Loucy (cell line): ENCODE measurements around the gene ATXN7L1.

Source experiments
- H2AFZ ChIP-seq: fragments of 200-600 bp; sonication (generic); 2 replicates; pipeline ENCODE4 v1.6.0; 2016; ENCODE audit warnings: antibody characterized with exemption, mild to moderate bottlenecking, low read length, moderate library complexity
- H3F3A ChIP-seq: fragments of 200-600 bp; 2 replicates; pipeline ENCODE4 v1.6.0; 2016; ENCODE audit warnings: antibody characterized with exemption, low read depth, mild to moderate bottlenecking
- H3K27me3 ChIP-seq: fragments of 200-600 bp; sonication (generic); 2 replicates; pipeline ENCODE4 v1.6.1; 2014; ENCODE audit warnings: low read length, mild to moderate bottlenecking; ENCODE audit not compliant: insufficient read depth, poor library complexity, severe bottlenecking
- H3K36me3 ChIP-seq: fragments of 200-600 bp; sonication (generic); 2 replicates; pipeline ENCODE4 v1.6.1; 2016; ENCODE audit warnings: low read length; ENCODE audit not compliant: insufficient read depth
- H3K4me1 ChIP-seq: fragments of 200-600 bp; sonication (generic); 2 replicates; pipeline ENCODE4 v1.5.1; 2014; ENCODE audit warnings: low read length, mild to moderate bottlenecking; ENCODE audit not compliant: insufficient read depth, poor library complexity, severe bottlenecking
- H3K4me2 ChIP-seq: fragments of 200-600 bp; sonication (generic); 2 replicates; pipeline ENCODE4 v1.6.0; 2014; ENCODE audit warnings: antibody characterized with exemption, low read length, low read depth, mild to moderate bottlenecking; ENCODE audit not compliant: poor library complexity, severe bottlenecking
- H3K4me3 ChIP-seq: fragments of 200-600 bp; sonication (generic); 2 replicates; pipeline ENCODE4 v1.5.1; 2014; ENCODE audit warnings: low read length, mild to moderate bottlenecking, mixed read lengths; ENCODE audit not compliant: poor library complexity, severe bottlenecking
- H3K79me2 ChIP-seq: fragments of 200-600 bp; sonication (generic); 2 replicates; pipeline ENCODE4 v1.6.1; 2014; ENCODE audit warnings: low read length; ENCODE audit not compliant: insufficient read depth
- H3K9ac ChIP-seq: fragments of 200-600 bp; sonication (generic); 2 replicates; pipeline ENCODE4 v1.6.0; 2014; ENCODE audit warnings: mild to moderate bottlenecking, low read depth, low read length, moderate library complexity; ENCODE audit not compliant: poor library complexity, severe bottlenecking
- H3K9me2 ChIP-seq: fragments of 200-600 bp; sonication (generic); replicated peaks from 2 replicates; pipeline ENCODE4 v1.6.1; 2016; ENCODE audit warnings: low read depth, low read length, mixed read lengths
- H3K9me3 ChIP-seq: fragments of 200-600 bp; sonication (generic); 2 replicates; pipeline ENCODE4 v1.6.1; 2014; ENCODE audit warnings: mild to moderate bottlenecking, antibody characterized with exemption, low read length, low read depth; ENCODE audit not compliant: insufficient read depth
- H4K20me1 ChIP-seq: fragments of 200-600 bp; sonication (generic); 2 replicates; pipeline ENCODE4 v1.6.0; 2014; ENCODE audit warnings: antibody characterized with exemption, low read length, mild to moderate bottlenecking; ENCODE audit not compliant: insufficient read depth, poor library complexity, severe bottlenecking
- EZH2phosphoT487 ChIP-seq: fragments of 200-600 bp; IDR thresholded peaks from 2 replicates; pipeline ENCODE4 v1.6.1; 2018; ENCODE audit warnings: antibody characterized with exemption, mild to moderate bottlenecking, moderate library complexity, borderline replicate concordance
- TF ChIP-seq, protein P1 (sequence below): fragments of 200-600 bp; sonication (generic); conservative IDR thresholded peaks from 2 replicates; pipeline ENCODE4 v1.5.1; 2014; ENCODE audit warnings: mild to moderate bottlenecking, antibody characterized with exemption, low read length

Gene ATXN7L1

DNA sequence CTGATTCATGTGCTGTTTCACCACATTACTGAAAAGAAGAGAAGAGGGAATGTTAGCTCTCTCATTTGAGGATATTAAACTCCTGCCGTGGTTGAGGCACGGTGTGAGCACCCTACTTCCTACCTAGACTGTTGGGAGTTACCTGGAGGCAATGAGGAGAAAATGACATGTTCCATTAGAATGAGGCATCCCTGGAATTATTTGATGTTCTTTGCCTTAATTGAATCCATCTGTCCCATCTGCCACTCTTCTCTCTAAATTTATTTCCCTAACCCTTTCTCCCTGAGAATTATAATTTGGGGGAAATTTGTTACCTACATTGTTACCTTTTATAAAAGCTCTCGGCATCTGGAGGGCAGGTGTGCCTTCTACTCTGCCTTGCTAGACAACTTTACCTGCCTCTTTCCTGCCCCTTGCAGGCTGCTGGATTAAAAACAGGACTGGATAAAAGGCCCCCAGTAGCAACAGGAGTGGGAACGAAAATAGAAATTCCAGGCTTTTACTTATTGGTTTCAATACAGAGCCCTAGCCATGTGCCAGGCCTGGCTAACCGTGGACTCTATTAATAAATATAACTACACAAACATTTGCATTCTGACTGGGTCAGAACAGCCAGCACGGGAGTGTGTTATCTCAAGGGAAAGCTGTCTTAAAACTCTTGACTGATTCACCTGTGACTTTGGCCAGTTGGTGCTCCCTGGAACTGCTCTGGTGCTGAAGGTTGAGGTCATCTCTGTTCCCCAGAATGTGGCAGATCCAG is 4.4 kb upstream of the ATXN7L1 start:
- no peaks in the 10 kb centered on the region for H4K20me1 ChIP-seq
- peaks cover 4% of the 10 kb centered on the region for H3K4me1 ChIP-seq
- H3K9me3 ChIP-seq = no peaks in the 10 kb centered on the region
- TF ChIP-seq, protein P1, sequence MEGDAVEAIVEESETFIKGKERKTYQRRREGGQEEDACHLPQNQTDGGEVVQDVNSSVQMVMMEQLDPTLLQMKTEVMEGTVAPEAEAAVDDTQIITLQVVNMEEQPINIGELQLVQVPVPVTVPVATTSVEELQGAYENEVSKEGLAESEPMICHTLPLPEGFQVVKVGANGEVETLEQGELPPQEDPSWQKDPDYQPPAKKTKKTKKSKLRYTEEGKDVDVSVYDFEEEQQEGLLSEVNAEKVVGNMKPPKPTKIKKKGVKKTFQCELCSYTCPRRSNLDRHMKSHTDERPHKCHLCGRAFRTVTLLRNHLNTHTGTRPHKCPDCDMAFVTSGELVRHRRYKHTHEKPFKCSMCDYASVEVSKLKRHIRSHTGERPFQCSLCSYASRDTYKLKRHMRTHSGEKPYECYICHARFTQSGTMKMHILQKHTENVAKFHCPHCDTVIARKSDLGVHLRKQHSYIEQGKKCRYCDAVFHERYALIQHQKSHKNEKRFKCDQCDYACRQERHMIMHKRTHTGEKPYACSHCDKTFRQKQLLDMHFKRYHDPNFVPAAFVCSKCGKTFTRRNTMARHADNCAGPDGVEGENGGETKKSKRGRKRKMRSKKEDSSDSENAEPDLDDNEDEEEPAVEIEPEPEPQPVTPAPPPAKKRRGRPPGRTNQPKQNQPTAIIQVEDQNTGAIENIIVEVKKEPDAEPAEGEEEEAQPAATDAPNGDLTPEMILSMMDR = no peak
- TF ChIP-seq EZH2phosphoT487 = no peak
- H2AFZ ChIP-seq = no peak overlapping the region
- peaks cover 22% of the 10 kb centered on the region for H3K27me3 ChIP-seq
- no peaks in the 10 kb centered on the region for H3K36me3 ChIP-seq
- H3K79me2 ChIP-seq = no peaks in the 10 kb centered on the region
- H3K4me2 ChIP-seq = no peak overlapping the region
- no peak overlapping the region for H3K9ac ChIP-seq
- H3K9me2 ChIP-seq = no peaks in the 10 kb centered on the region
- no peaks in the 10 kb centered on the region for H3F3A ChIP-seq
- H3K4me3 ChIP-seq = no peak overlapping the region

DNA sequence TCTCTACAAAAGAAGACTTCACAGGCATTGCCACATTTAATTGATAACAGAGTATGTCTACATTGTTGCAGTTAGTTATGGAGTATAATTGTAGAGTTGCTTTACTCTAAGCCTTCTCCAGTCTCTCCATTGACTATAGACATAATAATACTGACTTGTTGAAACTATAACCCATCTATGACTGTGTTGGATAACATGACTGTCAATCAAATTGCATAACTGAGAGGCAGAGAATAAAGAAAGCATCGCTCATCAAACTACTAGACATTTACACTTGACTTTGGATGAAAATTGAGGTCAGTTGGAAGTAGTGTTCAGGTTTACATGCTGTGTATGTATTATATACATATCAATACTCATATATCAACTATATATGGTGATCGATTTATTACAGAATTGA is 3.4 kb upstream of the ATXN7L1 start:
- H3K9ac ChIP-seq = no peak overlapping the region
- no peaks in the 10 kb centered on the region for H3K36me3 ChIP-seq
- no peaks in the 10 kb centered on the region for H3F3A ChIP-seq
- TF ChIP-seq, protein P1 = no peak
- TF ChIP-seq EZH2phosphoT487 = no peak
- no peaks in the 10 kb centered on the region for H3K9me2 ChIP-seq
- H4K20me1 ChIP-seq = no peaks in the 10 kb centered on the region
- H2AFZ ChIP-seq = no peak overlapping the region
- no peaks in the 10 kb centered on the region for H3K79me2 ChIP-seq
- H3K27me3 ChIP-seq = peaks cover 22% of the 10 kb centered on the region
- no peaks in the 10 kb centered on the region for H3K9me3 ChIP-seq
- H3K4me3 ChIP-seq = no peak overlapping the region
- H3K4me2 ChIP-seq = no peak overlapping the region
- H3K4me1 ChIP-seq = peaks cover 13% of the 10 kb centered on the region

DNA sequence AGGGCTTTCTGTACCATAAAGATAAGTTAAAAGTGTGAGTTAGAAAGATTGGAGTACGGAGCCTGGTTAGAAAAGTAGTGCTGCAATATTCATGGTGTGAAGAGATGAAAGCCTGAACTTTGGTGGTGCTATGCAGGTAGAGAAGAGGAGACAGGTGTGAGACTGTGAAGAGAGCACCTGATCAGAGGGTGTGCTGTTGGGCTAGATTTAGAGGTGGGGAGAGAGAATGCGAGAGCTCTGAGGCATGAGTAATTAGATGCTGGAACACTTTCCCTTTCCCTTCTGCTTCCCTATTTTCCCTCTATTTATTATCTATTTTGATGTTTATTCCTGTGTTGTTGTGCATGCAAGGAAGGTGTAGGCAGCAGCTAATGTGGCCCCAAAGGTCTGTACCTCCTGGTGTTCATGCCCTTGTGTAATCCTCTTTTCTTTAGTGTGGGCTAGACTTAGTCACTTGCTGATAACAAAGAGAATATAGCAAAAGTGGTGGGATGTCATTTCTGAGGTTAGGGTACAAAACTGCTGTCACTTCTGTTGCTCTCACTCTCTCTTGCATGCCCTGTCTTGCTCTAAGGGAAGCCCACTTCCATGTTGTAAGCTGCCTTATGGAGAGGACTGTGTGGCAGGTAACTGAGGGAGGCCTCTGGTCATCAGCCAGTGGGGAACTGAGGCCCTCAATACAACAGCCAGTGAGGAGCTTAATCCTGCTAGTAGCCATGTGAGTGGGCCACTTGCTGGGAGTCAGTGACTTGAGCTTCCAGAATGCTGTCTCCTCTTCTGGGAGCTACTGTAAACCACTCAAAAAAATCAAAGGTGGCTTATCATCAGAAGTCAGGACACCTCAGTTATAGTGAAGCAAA is 2.6 kb upstream of the ATXN7L1 start:
- H3K36me3 ChIP-seq = no peaks in the 10 kb centered on the region
- no peaks in the 10 kb centered on the region for H4K20me1 ChIP-seq
- H3K9me3 ChIP-seq = no peaks in the 10 kb centered on the region
- peaks cover 14% of the 10 kb centered on the region for H3K4me1 ChIP-seq
- peaks cover 22% of the 10 kb centered on the region for H3K27me3 ChIP-seq
- no peak overlapping the region for H2AFZ ChIP-seq
- H3K9ac ChIP-seq = no peak overlapping the region
- H3K4me3 ChIP-seq = no peak overlapping the region
- H3K79me2 ChIP-seq = no peaks in the 10 kb centered on the region
- no peaks in the 10 kb centered on the region for H3F3A ChIP-seq
- H3K9me2 ChIP-seq = no peaks in the 10 kb centered on the region
- TF ChIP-seq, protein P1 = no peak
- no peak overlapping the region for H3K4me2 ChIP-seq
